Muscle of leg (tissue), 11 donors: ENCODE data around the gene DOCK3. TPM values are rescaled to one million over a fixed set of nuclear protein-coding genes. Genes with fewer than 3 reads are reported as not detected.
A peak's percentile ranks its signal among the peaks of the same experiment; 100 is the strongest.

Experiments used
- DNase-seq: peaks from one replicate; pipeline ENCODE4 v3.0.0; 2013
- H3K27ac ChIP-seq: one replicate; pipeline ENCODE4 v1.5.1; 2013; ENCODE audit warnings: mild to moderate bottlenecking, low read length, control low read depth
- H3K27me3 ChIP-seq: one replicate; pipeline ENCODE4 v1.6.1; 2013; ENCODE audit warnings: low read length; ENCODE audit not compliant: control insufficient read depth, insufficient read depth
- H3K36me3 ChIP-seq: one replicate; pipeline ENCODE4 v1.6.1; 2013; ENCODE audit warnings: low read length; ENCODE audit not compliant: control insufficient read depth, insufficient read depth
- H3K4me1 ChIP-seq: one replicate; pipeline ENCODE4 v1.6.1; 2013; ENCODE audit warnings: low read length; ENCODE audit not compliant: control insufficient read depth, insufficient read depth
- H3K4me3 ChIP-seq: one replicate; pipeline ENCODE4 v1.5.1; 2013; ENCODE audit warnings: low read length, control low read depth
- H3K9me3 ChIP-seq: replicated peaks from 2 replicates; pipeline ENCODE4 v1.6.1; 2013; ENCODE audit warnings: low read depth, low read length; ENCODE audit not compliant: control insufficient read depth
- WGBS: methylation state at CpG from one replicate; pipeline ENCODE4 v1.1.5; 2013; ENCODE audit warnings: missing lambda C conversion rate; ENCODE audit not compliant: insufficient coverage; 5-methylcytosine and 5-hydroxymethylcytosine counted together
- polyA plus RNA-seq, 8 donors: library from polyadenylated mRNA; unstranded; fragments of 120-200 nt; gene quantifications; one replicate each; pipeline versions ENCODE4 v1.2.1 to v1.2.3, GENCODE V29; 2013; ENCODE audit warnings: inconsistent platforms in 1 of 8, low replicate concordance in 1 of 8; ENCODE audit not compliant: insufficient read length in 8 of 8, insufficient read depth in 1 of 8
- total RNA-seq: library from RNA; stranded (reverse); fragments of 120-200 nt; gene quantifications from one replicate; pipeline ENCODE4 v1.2.4, GENCODE V29; 2013

The DOCK3 gene
- total and polyA plus RNA-seq, 9 donors = 0.08 to 0.48 (median 0.17) TPM

DNA sequence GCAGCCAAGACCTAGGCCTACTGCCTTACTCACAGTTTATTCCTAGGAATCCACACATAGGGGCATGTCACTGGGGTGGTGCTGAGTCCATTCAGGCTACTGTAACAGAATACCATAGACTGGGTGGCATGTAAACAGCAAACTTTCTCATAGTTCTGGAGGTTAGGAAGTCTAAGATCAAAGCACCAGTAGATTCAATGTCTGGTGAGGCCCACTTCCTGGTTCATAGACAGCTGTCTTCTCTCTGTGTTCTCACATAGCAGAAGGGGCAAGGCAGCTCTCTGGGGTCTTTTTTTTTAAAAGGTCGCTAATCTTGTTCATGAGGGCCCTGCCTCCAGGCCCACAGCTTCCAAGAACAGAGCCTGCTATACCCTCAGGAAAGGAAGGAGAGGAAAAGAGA, 596.4 kb downstream of the DOCK3 start:
- WGBS = 40% methylated on average over 1 of the region's 1 CpG
- H3K4me3 ChIP-seq = no peak overlapping the region
- no peak overlapping the region for H3K27ac ChIP-seq
- H3K36me3 ChIP-seq = no peaks in the 10 kb centered on the region
- no peak for DNase-seq
- H3K9me3 ChIP-seq = no peaks in the 10 kb centered on the region
- H3K4me1 ChIP-seq = no peaks in the 10 kb centered on the region
- no peaks in the 10 kb centered on the region for H3K27me3 ChIP-seq

DNA sequence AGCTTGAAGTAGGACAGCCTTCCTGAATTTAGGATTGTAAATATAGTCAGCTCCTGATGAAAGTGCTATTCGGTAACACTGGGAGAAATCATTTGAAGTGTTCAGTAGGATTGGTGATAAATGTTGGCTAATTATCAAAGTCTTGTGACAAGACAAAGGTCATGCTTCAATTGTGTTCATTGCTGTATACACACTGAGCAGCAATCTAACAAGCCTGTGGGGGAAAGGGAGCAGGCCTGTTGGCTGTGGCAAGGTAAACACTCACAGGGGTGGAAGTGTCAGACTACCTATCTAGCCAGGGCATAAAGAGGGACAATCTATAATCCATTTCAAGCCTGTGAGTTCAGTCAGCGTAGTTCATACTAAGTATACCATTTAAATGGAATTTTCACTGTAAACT, 599.3 kb downstream of the DOCK3 start:
- no peaks in the 10 kb centered on the region for H3K36me3 ChIP-seq
- H3K4me1 ChIP-seq = no peaks in the 10 kb centered on the region
- H3K4me3 ChIP-seq = no peak overlapping the region
- no peak for DNase-seq
- H3K27me3 ChIP-seq = peaks cover 2% of the 10 kb centered on the region
- WGBS = 100% methylated on average over 1 of the region's 2 CpGs
- no peak overlapping the region for H3K27ac ChIP-seq
- H3K9me3 ChIP-seq = no peaks in the 10 kb centered on the region

DNA sequence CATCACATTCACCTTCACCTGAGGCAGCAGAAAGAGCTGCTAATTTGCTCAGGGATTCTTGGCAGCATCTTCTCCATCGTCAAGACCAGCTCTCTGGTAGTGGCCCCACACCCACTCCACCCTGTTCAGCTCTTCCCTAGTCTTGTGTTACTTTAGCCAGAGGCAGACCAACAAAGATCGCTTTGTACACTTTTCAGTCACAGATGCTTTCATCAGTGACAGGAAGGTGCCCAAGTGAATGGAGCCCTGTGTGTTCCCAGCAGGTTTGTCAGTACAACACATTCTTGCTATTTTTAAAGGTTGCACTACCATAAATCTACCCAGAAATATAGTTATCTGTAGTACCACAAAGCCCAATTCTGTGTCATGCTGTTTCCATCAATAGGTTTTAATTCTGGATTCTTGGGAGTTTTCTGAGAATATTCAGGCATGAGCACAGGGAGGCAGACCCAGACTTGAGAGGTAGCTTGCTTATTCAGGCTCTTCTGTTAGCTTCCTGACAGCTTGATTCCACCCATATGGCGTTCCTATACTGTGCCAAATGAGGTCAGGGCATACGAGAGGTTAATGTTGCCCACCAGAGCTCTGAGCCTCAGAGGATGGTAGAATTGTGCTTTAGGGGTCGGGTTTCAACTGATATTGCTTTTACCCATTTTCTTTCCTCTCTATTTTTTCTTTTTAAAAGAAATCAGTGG, 600.5 kb downstream of the DOCK3 start:
- Histone ChIP-seq H3K27me3 (peaks cover 2% of the 10 kb centered on the region), H3K4me3 (no peak overlapping the region), H3K36me3 (no peaks in the 10 kb centered on the region), H3K4me1 (peaks cover 4% of the 10 kb centered on the region), H3K27ac (no peak overlapping the region), H3K9me3 (no peaks in the 10 kb centered on the region)
- DNase-seq = no peak
- WGBS = 50% methylated on average over 2 of the region's 5 CpGs

GRCh38 chr3:51276046-51276445, 601.3 kb downstream of the DOCK3 start:
- Histone ChIP-seq H3K4me3 (no peak overlapping the region), H3K27ac (no peak overlapping the region), H3K9me3 (no peaks in the 10 kb centered on the region), H3K4me1 (peaks cover 4% of the 10 kb centered on the region), H3K27me3 (peaks cover 2% of the 10 kb centered on the region), H3K36me3 (no peaks in the 10 kb centered on the region)
- DNase-seq = no peak
- WGBS = no CpG with 5 or more reads among the region's 1 CpG

DNA sequence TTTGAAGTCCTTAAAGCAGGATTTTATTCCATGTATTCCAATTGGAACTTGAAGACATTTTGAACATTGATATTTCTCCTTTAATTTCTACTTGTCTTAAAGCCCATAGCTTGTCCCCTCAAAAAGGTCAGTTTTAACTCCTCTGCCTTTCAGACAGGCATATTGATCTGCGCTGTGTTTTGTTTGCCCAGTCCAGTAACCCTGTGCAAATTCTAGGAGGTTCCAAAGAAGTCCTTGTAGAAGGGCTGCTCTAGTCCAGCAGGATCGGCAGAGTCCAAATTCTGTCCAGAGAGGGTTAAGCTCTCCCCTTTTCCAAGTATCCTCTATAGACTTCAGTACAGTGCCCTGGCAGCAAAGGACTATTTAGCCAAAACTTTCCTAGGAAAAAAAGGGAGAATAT, 604.7 kb downstream of the DOCK3 start:
- H3K36me3 ChIP-seq = no peaks in the 10 kb centered on the region
- H3K9me3 ChIP-seq = no peaks in the 10 kb centered on the region
- peaks cover 2% of the 10 kb centered on the region for H3K27me3 ChIP-seq
- no peak for DNase-seq
- WGBS = 89% methylated on average over 1 of the region's 2 CpGs
- no peak overlapping the region for H3K4me3 ChIP-seq
- no peak overlapping the region for H3K27ac ChIP-seq
- peaks cover 4% of the 10 kb centered on the region for H3K4me1 ChIP-seq

DNA sequence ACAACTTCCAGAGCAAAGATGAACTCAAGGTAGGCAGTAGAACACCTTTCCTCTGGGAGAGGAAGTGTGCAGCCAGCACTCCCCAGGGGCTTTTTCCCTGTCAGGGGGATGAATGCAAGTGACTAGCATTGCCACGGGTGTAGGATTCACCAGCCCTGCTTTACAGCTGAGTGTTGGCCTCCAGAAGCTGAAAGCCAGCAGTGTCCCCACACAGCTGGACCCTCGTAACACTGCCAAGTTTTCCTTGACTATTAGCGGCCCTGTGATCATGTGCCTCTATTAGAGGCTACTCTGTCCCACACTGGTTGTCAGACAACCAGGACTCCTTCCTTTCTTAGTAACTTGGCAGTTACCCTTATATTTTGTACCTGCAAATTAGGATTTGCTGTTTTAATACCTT, 605.4 kb downstream of the DOCK3 start:
- Histone ChIP-seq H3K27me3 (peaks cover 2% of the 10 kb centered on the region), H3K36me3 (no peaks in the 10 kb centered on the region), H3K4me3 (no peak overlapping the region), H3K9me3 (no peaks in the 10 kb centered on the region), H3K27ac (no peak overlapping the region), H3K4me1 (peaks cover 4% of the 10 kb centered on the region)
- DNase-seq = peak; percentile 40
- 14% methylated on average over 3 of the region's 3 CpGs for WGBS

DNA sequence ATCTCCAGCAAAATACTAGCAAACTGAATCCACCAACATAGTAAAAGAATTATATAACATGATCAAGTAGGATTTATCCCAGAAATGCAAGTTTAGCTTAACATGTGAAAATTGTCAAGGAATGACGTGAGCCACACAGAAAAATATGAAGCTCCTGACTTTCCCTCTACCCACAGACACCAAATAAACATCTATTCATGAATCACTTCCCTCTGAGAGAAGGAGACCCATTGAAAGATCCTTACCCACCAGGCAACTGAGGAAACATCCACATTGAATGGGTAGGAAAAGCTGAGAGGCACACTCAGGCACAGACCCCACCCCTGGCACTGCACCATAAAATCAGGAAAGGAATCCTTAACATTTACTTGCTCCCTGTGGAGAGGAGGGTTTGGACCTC, 608.2 kb downstream of the DOCK3 start:
- DNase-seq = no peak
- H3K9me3 ChIP-seq = no peaks in the 10 kb centered on the region
- no peaks in the 10 kb centered on the region for H3K36me3 ChIP-seq
- no peak overlapping the region for H3K27ac ChIP-seq
- peaks cover 4% of the 10 kb centered on the region for H3K4me1 ChIP-seq
- no peaks in the 10 kb centered on the region for H3K27me3 ChIP-seq
- H3K4me3 ChIP-seq = no peak overlapping the region
- WGBS = no CpG with 5 or more reads among the region's 1 CpG

DNA sequence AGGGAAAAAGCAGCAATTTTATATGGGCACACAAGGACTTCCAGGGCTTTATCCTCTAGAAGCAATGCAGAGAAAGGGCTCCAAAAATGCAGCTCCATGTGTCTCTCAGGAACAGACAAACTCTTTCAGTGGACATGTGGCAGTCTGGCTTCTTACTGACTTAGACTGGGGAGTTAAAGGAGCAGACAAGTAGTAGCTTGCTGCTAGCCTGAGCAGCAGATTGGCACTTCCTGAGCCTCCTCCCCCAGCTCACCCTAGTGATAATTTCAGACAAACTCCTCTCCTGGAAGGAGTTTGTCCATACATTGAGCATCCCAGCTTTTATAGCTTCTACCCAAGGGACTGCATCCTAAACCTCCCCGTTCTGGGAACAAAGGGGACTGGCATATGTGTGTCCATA, 608.7 kb downstream of the DOCK3 start:
- no peaks in the 10 kb centered on the region for H3K36me3 ChIP-seq
- no peaks in the 10 kb centered on the region for H3K27me3 ChIP-seq
- WGBS = no CpG with 5 or more reads among the region's 1 CpG
- H3K27ac ChIP-seq = no peak overlapping the region
- no peak overlapping the region for H3K4me3 ChIP-seq
- peaks cover 4% of the 10 kb centered on the region for H3K4me1 ChIP-seq
- no peak for DNase-seq
- no peaks in the 10 kb centered on the region for H3K9me3 ChIP-seq

DNA sequence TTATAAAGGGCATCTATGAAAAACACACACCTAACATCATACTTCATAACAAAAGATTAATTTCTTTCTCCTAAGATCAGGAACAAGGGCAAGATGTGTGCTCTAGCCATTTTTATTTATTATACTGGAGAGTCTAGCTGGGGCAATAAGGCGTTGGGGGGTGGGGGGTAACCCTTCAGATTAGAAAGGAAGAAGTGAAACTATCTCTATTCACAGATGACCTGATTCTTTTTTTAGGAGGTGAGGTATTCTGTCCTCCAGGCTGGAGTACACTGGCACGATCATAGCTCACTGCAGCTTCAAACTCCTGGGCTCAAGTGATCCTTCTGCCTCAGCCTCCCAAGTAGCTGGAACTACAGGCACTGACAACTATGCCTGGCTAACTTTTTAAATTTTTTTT, 620.9 kb downstream of the DOCK3 start:
- H3K36me3 ChIP-seq = no peaks in the 10 kb centered on the region
- WGBS = no CpG with 5 or more reads among the region's 2 CpGs
- no peaks in the 10 kb centered on the region for H3K27me3 ChIP-seq
- no peak overlapping the region for H3K4me3 ChIP-seq
- DNase-seq = no peak
- peaks cover 5% of the 10 kb centered on the region for H3K9me3 ChIP-seq
- H3K27ac ChIP-seq = no peak overlapping the region
- no peaks in the 10 kb centered on the region for H3K4me1 ChIP-seq

GRCh38 chr3:51297333-51297732, 622.6 kb downstream of the DOCK3 start:
- H3K4me1 ChIP-seq = no peaks in the 10 kb centered on the region
- no peak overlapping the region for H3K27ac ChIP-seq
- no peak for DNase-seq
- H3K36me3 ChIP-seq = no peaks in the 10 kb centered on the region
- H3K27me3 ChIP-seq = no peaks in the 10 kb centered on the region
- peaks cover 5% of the 10 kb centered on the region for H3K9me3 ChIP-seq
- no peak overlapping the region for H3K4me3 ChIP-seq

DNA sequence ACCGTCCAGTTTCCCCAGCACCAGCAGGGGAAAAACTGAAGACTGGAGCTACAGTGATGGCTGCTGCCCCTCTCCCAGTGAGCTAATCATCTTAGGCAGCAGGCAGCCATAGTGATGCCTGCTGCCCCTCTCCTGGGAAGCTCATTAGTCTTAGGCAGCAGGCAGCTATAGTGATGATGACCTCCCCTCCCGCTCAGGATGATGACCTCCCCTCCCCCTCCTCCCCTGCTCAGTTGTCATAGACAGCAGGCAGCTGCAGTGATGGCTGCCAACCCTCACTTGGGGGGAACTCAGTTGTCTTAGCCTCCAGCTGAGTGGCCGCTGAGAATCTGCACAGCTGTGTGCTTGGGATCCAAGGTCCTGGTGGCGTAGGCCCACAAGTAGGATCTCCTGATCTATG, 629.5 kb downstream of the DOCK3 start:
- no peaks in the 10 kb centered on the region for H3K4me1 ChIP-seq
- WGBS = 35% methylated on average over 2 of the region's 4 CpGs
- H3K4me3 ChIP-seq = no peak overlapping the region
- no peaks in the 10 kb centered on the region for H3K9me3 ChIP-seq
- no peak for DNase-seq
- no peak overlapping the region for H3K27ac ChIP-seq
- H3K36me3 ChIP-seq = no peaks in the 10 kb centered on the region
- H3K27me3 ChIP-seq = no peaks in the 10 kb centered on the region
